Measurements from ENCODE around the gene BAAT. TPM values are rescaled to one million over a fixed set of nuclear protein-coding genes. Genes with fewer than 3 reads are reported as not detected.

Gene BAAT
- total RNA-seq, 4 donors from 2014 or later: not detected

GRCh38 chr9:101397746-101398067 lies 12.9 kb upstream of the BAAT start:
- peak overlapping the region; percentile 60 for H3K4me3 ChIP-seq (ENCODE audit: low read depth, poor library complexity, severe bottlenecking)
- no peak for TF ChIP-seq POLR2A (IDR thresholded peaks at IDR 0.05)
- TF ChIP-seq, protein P1, sequence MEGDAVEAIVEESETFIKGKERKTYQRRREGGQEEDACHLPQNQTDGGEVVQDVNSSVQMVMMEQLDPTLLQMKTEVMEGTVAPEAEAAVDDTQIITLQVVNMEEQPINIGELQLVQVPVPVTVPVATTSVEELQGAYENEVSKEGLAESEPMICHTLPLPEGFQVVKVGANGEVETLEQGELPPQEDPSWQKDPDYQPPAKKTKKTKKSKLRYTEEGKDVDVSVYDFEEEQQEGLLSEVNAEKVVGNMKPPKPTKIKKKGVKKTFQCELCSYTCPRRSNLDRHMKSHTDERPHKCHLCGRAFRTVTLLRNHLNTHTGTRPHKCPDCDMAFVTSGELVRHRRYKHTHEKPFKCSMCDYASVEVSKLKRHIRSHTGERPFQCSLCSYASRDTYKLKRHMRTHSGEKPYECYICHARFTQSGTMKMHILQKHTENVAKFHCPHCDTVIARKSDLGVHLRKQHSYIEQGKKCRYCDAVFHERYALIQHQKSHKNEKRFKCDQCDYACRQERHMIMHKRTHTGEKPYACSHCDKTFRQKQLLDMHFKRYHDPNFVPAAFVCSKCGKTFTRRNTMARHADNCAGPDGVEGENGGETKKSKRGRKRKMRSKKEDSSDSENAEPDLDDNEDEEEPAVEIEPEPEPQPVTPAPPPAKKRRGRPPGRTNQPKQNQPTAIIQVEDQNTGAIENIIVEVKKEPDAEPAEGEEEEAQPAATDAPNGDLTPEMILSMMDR (IDR thresholded peaks at IDR 0.05): no peak
- intact Hi-C loops (cut with DNase I; ENCODE audit: low total_unique reads): no loop called here
- WGBS, 2 donors: 4 to 8% methylated on average over 4 of the region's 4 CpGs
- no peak for DNase-seq (ENCODE audit: low spot score in 2 of 2)

DNA sequence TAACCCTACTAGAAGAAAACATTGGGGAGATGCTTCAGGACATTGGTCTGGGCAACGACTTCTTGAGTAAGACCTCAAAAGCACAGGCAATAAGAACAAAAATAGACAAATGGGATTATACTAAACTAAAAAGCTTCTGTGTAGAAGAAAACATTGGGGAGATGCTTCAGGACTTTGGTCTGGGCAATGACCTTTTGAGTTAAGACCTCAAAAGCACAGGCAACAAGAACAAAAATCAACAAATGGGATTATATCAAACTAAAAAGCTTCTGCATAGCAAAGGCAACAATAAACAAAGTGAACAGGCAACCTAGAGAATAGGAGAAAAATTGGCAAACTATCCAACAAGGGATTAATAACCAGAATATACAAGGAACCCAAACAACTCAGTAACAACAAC lies 9.9 kb upstream of the BAAT start:
- TF ChIP-seq POLR2A (IDR thresholded peaks at IDR 0.05): no peak
- TF ChIP-seq, protein P1 (IDR thresholded peaks at IDR 0.05): no peak
- H3K4me3 ChIP-seq (ENCODE audit: low read depth, poor library complexity, severe bottlenecking): no peak overlapping the region
- 94 to 97% methylated on average over 1 of the region's 1 CpG for WGBS, 2 donors
- DNase-seq (ENCODE audit: low spot score in 2 of 2): no peak
- intact Hi-C loops (cut with DNase I; ENCODE audit: low total_unique reads): no loop called here

DNA sequence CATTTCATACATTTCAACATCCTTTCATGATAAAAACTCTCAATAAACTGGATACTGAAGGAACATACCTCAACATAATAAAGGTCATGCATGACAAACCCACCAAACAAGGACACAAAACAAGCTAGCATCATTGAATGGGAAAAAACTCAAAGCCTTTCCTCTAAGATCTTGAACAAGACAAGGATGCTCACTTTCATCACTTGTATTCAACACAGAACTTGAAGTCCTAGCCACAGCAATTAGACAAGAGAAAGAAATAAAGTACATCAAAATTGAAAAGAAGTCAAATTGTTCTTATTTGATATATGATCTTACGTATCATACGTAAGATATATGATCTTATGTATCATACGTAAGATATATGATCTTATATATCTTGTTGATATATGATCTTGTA lies 8.3 kb upstream of the BAAT start:
- H3K4me3 ChIP-seq (ENCODE audit: low read depth, poor library complexity, severe bottlenecking): no peak overlapping the region
- intact Hi-C loops (cut with DNase I; ENCODE audit: low total_unique reads): no loop called here
- TF ChIP-seq, protein P1 (IDR thresholded peaks at IDR 0.05): no peak
- no peak for TF ChIP-seq POLR2A (IDR thresholded peaks at IDR 0.05)
- 97 to 98% methylated on average over 3 of the region's 3 CpGs for WGBS, 2 donors
- no peak for DNase-seq (ENCODE audit: low spot score in 2 of 2)

DNA sequence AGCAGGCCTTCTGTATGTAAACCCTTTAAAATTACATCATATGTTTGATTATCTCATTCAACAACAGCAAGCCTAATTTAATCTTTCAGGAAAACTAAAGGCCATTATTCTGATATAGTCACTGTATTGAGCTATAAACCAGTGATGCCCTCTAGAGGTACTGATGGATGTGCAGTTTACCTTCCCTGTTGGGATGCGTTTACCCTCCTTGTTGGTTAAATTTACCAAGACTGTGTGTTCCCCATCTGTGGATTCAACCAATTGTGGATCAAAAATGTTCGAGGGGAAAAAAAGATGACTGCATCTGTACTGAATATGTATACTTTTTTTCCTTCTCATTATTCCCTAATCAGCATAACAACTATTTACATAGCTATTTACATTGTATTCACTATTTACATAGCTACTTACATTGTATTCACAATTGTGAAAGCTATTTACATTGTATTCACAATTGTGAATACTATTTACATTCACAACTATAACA lies 3.7 kb upstream of the BAAT start:
- TF ChIP-seq POLR2A (IDR thresholded peaks at IDR 0.05): no peak
- TF ChIP-seq, protein P1 (IDR thresholded peaks at IDR 0.05): no peak
- DNase-seq (ENCODE audit: low spot score in 2 of 2): no peak
- intact Hi-C loops (cut with DNase I; ENCODE audit: low total_unique reads): no loop called here
- H3K4me3 ChIP-seq (ENCODE audit: low read depth, poor library complexity, severe bottlenecking): no peak overlapping the region
- WGBS, 2 donors: 80 to 87% methylated on average over 2 of the region's 2 CpGs

DNA sequence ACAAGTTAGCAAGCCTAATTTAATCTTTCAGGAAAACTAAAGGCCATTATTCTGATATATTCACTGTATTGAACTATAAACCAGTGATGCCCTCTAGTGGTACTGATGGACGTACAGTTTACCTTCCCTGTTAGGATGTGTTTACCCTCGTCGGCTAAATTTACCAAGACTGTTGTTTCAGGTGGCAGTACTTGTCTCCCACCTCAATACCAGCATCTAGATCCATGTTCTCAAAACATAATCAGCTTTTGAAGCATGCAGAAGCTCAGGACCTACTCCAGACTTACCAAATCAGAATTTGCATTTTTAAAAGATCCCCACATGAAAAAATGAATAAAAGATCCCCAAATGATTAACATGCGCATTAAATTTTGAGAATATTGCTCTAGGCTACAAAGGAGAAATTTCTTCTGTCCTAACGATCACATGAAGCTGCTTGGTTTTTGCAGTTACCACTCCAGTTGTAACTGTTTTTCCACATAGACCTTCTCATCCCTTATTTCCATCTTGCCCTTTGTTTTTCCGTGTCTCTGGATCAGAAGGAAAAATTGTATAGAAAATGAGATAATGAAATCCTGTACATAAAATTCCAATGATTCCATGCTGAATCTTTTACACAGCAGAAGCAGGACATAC lies 3.2 kb upstream of the BAAT start:
- intact Hi-C loops (cut with DNase I; ENCODE audit: low total_unique reads): no loop called here
- no peak overlapping the region for H3K4me3 ChIP-seq (ENCODE audit: low read depth, poor library complexity, severe bottlenecking)
- TF ChIP-seq, protein P1 (IDR thresholded peaks at IDR 0.05): no peak
- TF ChIP-seq POLR2A (IDR thresholded peaks at IDR 0.05): no peak
- 53 to 56% methylated on average over 6 of the region's 6 CpGs for WGBS, 2 donors
- DNase-seq (ENCODE audit: low spot score in 2 of 2): no peak

- no peak overlapping the region for H3K4me3 ChIP-seq (ENCODE audit: low read depth, poor library complexity, severe bottlenecking)
- no peak for DNase-seq (ENCODE audit: low spot score in 2 of 2)
- intact Hi-C loops (cut with DNase I; ENCODE audit: low total_unique reads): no loop called here
- 89 to 90% methylated on average over 2 of the region's 2 CpGs for WGBS, 2 donors
- no peak for TF ChIP-seq POLR2A (IDR thresholded peaks at IDR 0.05)
- TF ChIP-seq, protein P1 (IDR thresholded peaks at IDR 0.05): no peak
Measured at GRCh38 chr9:101383361-101383760, 1.4 kb downstream of the BAAT start.
